K562 (cell line): ENCODE results near the gene SAMD8. TPM values are rescaled to one million over a fixed set of nuclear protein-coding genes. Genes with fewer than 3 reads are reported as not detected.

Experiments used
- CREB1 ChIP-seq, 2 experiments: sonication (generic) in 1 of 2; formaldehyde crosslinking in 1 of 2; IDR thresholded peaks; 2 replicates each; pipeline versions ENCODE4 v1.6.1 to v1.8.0; 2012 to 2022; ENCODE audit warnings: inconsistent platforms in 1 of 2, mild to moderate bottlenecking in 1 of 2, missing genetic modification reagents in 1 of 2, moderate library complexity in 1 of 2
- EWSR1 ChIP-seq: fragments of 450-650 bp; IDR thresholded peaks from 2 replicates; pipeline ENCODE4 v1.6.1; 2018; ENCODE audit warnings: borderline replicate concordance, mild to moderate bottlenecking, low read depth, moderate library complexity; ENCODE audit not compliant: partially characterized antibody
- GATAD2A ChIP-seq: fragments of 450-650 bp; IDR thresholded peaks from 2 replicates; pipeline ENCODE4 v1.6.1; 2017
- GATAD2B ChIP-seq: fragments of 450-650 bp; IDR thresholded peaks from 2 replicates; pipeline ENCODE4 v1.6.1; 2017; ENCODE audit warnings: mild to moderate bottlenecking, borderline replicate concordance
- LCOR ChIP-seq: sonication (generic); formaldehyde crosslinking; IDR thresholded peaks from 2 replicates; pipeline ENCODE4 v1.8.0; 2022; ENCODE audit warnings: mild to moderate bottlenecking, missing genetic modification reagents
- MAZ ChIP-seq, 2 experiments: fragments of 450-650 bp in 1 of 2; sonication (generic) in 1 of 2; formaldehyde crosslinking; IDR thresholded peaks in 1 of 2; conservative IDR thresholded peaks in 1 of 2; 2 replicates each; pipeline versions ENCODE4 v1.4.0 to v1.5.0; 2020; ENCODE audit warnings: mild to moderate bottlenecking in 1 of 2, missing genetic modification reagents in 1 of 2
- MIER1 ChIP-seq: fragments of 450-650 bp; IDR thresholded peaks from 2 replicates; pipeline ENCODE4 v1.6.1; 2016; ENCODE audit warnings: antibody characterized with exemption, mild to moderate bottlenecking, low read depth
- MYC ChIP-seq, 2 experiments: fragments of 250-450 bp in 1 of 2; sonication (Bioruptor Pico) in 1 of 2; IDR thresholded peaks; 2 replicates each; pipeline versions ENCODE4 v1.5.1 to v1.6.1; 2012 to 2021; ENCODE audit warnings: low read depth in 2 of 2, borderline replicate concordance in 1 of 2, improper control_type of control experiment in 1 of 2, low read length in 1 of 2, mild to moderate bottlenecking in 1 of 2, moderate library complexity in 1 of 2
- NCOR1 ChIP-seq: fragments of 450-650 bp; IDR thresholded peaks from 2 replicates; pipeline ENCODE4 v1.6.1; 2016; ENCODE audit warnings: mild to moderate bottlenecking, moderate library complexity
- NR4A1 ChIP-seq, 2 experiments: fragments of 250-450 bp in 1 of 2; fragments of 450-650 bp in 1 of 2; sonication (Bioruptor Pico) in 1 of 2; IDR thresholded peaks; 2 replicates each; pipeline versions ENCODE4 v1.4.0 to v1.6.1; 2016 to 2020; ENCODE audit warnings: mild to moderate bottlenecking in 2 of 2, missing compliant biosample characterization in 1 of 2, missing genetic modification characterization in 1 of 2, moderate library complexity in 1 of 2
- PURB ChIP-seq: sonication (generic); formaldehyde crosslinking; IDR thresholded peaks from 2 replicates; pipeline ENCODE4 v1.9.0; 2021; ENCODE audit warnings: low read depth, mild to moderate bottlenecking, missing genetic modification reagents
- RAD21 ChIP-seq, 2 experiments: fragments of 250-450 bp in 1 of 2; fragments of 450-650 bp in 1 of 2; sonication (Bioruptor Pico) in 1 of 2; formaldehyde crosslinking in 1 of 2; IDR thresholded peaks in 1 of 2; conservative IDR thresholded peaks in 1 of 2; 2 replicates each; pipeline versions ENCODE4 v1.4.0 to v1.8.0; 2020 to 2022; ENCODE audit warnings: mild to moderate bottlenecking in 2 of 2, moderate library complexity in 1 of 2
- RBFOX2 ChIP-seq: fragments of 200-400 bp; formaldehyde crosslinking; IDR thresholded peaks from 2 replicates; pipeline ENCODE4 v1.6.1; 2017; ENCODE audit warnings: low read depth, mild to moderate bottlenecking, low read length, moderate library complexity
- RCOR1 ChIP-seq, 2 experiments: IDR thresholded peaks; 2 replicates each; pipeline ENCODE4 v1.6.1; 2012; ENCODE audit warnings: low read depth in 2 of 2, low read length in 2 of 2, borderline replicate concordance in 1 of 2, improper control_type of control experiment in 1 of 2
- SMARCA5 ChIP-seq: fragments of 450-650 bp; IDR thresholded peaks from 2 replicates; pipeline ENCODE4 v1.6.1; 2016
- SRSF9 ChIP-seq: fragments of 200-400 bp; formaldehyde crosslinking; IDR thresholded peaks from 2 replicates; pipeline ENCODE4 v1.6.1; 2017; ENCODE audit warnings: low read depth, low read length, borderline replicate concordance
- SUPT5H ChIP-seq: fragments of 450-650 bp; IDR thresholded peaks from 2 replicates; pipeline ENCODE4 v1.6.1; 2016
- TCF7 ChIP-seq: sonication (generic); IDR thresholded peaks from 2 replicates; pipeline ENCODE4 v1.6.1; 2016; ENCODE audit warnings: antibody characterized with exemption, borderline replicate concordance
- TEAD4 ChIP-seq, 2 experiments: sonication (generic) in 1 of 2; formaldehyde crosslinking in 1 of 2; IDR thresholded peaks; 2 replicates each; pipeline versions ENCODE4 v1.6.1 to v1.8.0; 2012 to 2022; ENCODE audit warnings: borderline replicate concordance in 1 of 2, inconsistent platforms in 1 of 2, low read length in 1 of 2, mild to moderate bottlenecking in 1 of 2, missing genetic modification reagents in 1 of 2
- XRCC5 ChIP-seq: fragments of 200-400 bp; formaldehyde crosslinking; IDR thresholded peaks from 2 replicates; pipeline ENCODE4 v1.6.1; 2017; ENCODE audit warnings: low read depth, mild to moderate bottlenecking, low read length
- ZNF184 ChIP-seq: sonication (generic); formaldehyde crosslinking; IDR thresholded peaks from 2 replicates; pipeline ENCODE4 v1.5.0; 2020; ENCODE audit warnings: missing genetic modification reagents
- ZNF347 ChIP-seq: fragments of 450-650 bp; formaldehyde crosslinking; IDR thresholded peaks from 2 replicates; pipeline ENCODE4 v1.4.0; 2020; ENCODE audit warnings: low read depth, mild to moderate bottlenecking, moderate library complexity
- ZNF431 ChIP-seq: sonication (generic); formaldehyde crosslinking; IDR thresholded peaks from 2 replicates; pipeline ENCODE4 v1.8.0; 2022; ENCODE audit warnings: mild to moderate bottlenecking, missing genetic modification reagents
- ZNF778 ChIP-seq: fragments of 450-650 bp; formaldehyde crosslinking; IDR thresholded peaks from 2 replicates; pipeline ENCODE4 v1.4.0; 2020; ENCODE audit warnings: mild to moderate bottlenecking, moderate library complexity
- polyA plus RNA-seq, 8 experiments: library from polyadenylated mRNA; depleted of rRNA in 4 of 8; stranded (reverse) in 5 of 8; unstranded in 3 of 8; fragments of >200 nt; fragmentation: Nextera tagmentation in 2 of 8; fragmentation: Illumina TruSeq in 1 of 8; extraction: Ambion mirVana in 2 of 8; extraction: Trizol in 1 of 8; gene quantifications; 2 replicates each; pipeline versions ENCODE4 v1.2.1 to v1.2.3, GENCODE V29; 2011 to 2014; ENCODE audit warnings: inconsistent platforms in 1 of 8, missing spikeins in 1 of 8
- total RNA-seq, 7 experiments: library from RNA; depleted of rRNA in 6 of 7; stranded (reverse); fragments of >200 nt in 6 of 7; fragmentation: Illumina TruSeq in 2 of 7; extraction: Trizol in 2 of 7; gene quantifications; 2 replicates each; pipeline versions ENCODE4 v1.2.1 to v1.2.3, GENCODE V29; 2011 to 2021; ENCODE audit warnings: low replicate concordance in 1 of 7
- TF ChIP-seq, protein P1 (sequence below): IDR thresholded peaks from 2 replicates; pipeline ENCODE4 v1.6.1; 2011; ENCODE audit not compliant: insufficient read length; ENCODE audit errors: extremely low read depth

SAMD8 gene
- total and polyA plus RNA-seq, 9 of the 15 experiments (the other 6 are each of a cell fraction or from before 2014, with no cell fraction given), result 2.7 to 16.1 (median 6.2) TPM

DNA sequence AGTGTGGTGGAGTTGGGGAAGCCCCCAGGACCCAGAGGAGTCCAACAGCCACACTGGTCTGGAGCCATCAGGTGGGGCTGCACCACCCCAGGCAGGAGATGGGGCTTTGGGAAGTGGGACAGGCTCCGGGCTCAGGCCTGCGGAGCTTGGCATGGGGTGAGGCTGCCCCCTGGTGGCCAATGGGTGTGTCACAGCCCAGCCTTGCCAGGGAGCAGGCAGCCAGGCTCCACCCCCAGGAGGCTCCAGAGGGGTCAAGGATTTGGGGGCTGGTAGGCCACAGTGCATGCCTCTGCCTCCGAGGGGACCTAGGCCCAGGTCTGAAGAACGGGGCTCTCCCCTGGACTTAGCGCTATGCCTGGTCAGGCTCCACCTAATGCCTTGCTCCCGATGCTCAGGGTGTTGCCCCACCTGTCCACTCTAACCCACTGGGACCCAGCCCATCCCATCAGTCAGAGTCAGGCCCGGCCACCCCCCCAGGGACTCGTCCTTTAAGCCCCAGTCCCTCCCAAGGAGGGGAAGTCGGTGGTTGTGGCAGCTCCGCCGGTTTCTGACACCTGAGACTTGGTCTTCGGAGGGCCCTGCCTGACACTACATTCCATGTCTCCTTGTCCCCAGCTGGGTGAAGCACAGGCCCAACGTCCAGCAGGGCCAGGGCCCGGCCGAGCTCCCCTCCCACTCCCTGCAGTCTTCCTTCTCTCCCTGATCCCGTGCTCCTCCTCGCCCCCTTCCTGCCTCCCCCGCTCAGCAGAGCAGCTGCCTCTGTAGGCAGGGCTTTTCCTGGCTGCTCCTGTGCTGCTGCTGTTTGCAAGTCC, 11.3 kb upstream of the SAMD8 start (continued):
- TF ChIP-seq, protein P1, sequence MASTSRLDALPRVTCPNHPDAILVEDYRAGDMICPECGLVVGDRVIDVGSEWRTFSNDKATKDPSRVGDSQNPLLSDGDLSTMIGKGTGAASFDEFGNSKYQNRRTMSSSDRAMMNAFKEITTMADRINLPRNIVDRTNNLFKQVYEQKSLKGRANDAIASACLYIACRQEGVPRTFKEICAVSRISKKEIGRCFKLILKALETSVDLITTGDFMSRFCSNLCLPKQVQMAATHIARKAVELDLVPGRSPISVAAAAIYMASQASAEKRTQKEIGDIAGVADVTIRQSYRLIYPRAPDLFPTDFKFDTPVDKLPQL, result no peak
- TF ChIP-seq MAZ (CRISPR knock-in tag; conservative IDR thresholded peaks at IDR 0.05 in 1 of 2, IDR thresholded peaks at IDR 0.05 in 1 of 2) (peak; percentile 59 to 66; a peak in 3 of 4 replicates), NCOR1 (no peak), LCOR (CRISPR knock-in tag) (no peak), ZNF431 (CRISPR knock-in tag) (no peak), RAD21 (CRISPR knock-in tag; conservative IDR thresholded peaks at IDR 0.05 in 1 of 2, IDR thresholded peaks at IDR 0.05 in 1 of 2) (peak; percentile 96 to 97), EWSR1 (no peak), GATAD2A (no peak), TEAD4 (IDR thresholded peaks at IDR 0.05; ENCODE audit: low read length) (no peak), TEAD4 (CRISPR knock-in tag; IDR thresholded peaks at IDR 0.05; ENCODE audit: borderline replicate concordance) (no peak), MIER1 (no peak), RBFOX2 (peak; percentile 19; the same call in 1 of the 2 replicates), PURB (no peak), TCF7 (no peak), XRCC5 (0 out of 2 replicates have a peak, but pooled peaks have one; percentile 48), SRSF9 (no peak), ZNF778 (no peak), NR4A1 (CRISPR knock-in tag; IDR thresholded peaks at IDR 0.05) (no peak), NR4A1 (tag; IDR thresholded peaks at IDR 0.05) (no peak), ZNF347 (CRISPR knock-in tag) (no peak), MYC (IDR thresholded peaks at IDR 0.05; ENCODE audit: low read depth, low read length) (no peak), MYC (CRISPR knock-in tag; IDR thresholded peaks at IDR 0.05; ENCODE audit: borderline replicate concordance, low read depth) (no peak), SMARCA5 (no peak), SUPT5H (no peak), CREB1 (IDR thresholded peaks at IDR 0.05) (0 out of 2 replicates have a peak, but pooled peaks have one; percentile 14), CREB1 (CRISPR knock-in tag; IDR thresholded peaks at IDR 0.05) (no peak; the same call in 1 of the 2 replicates), GATAD2B (no peak), ZNF184 (CRISPR knock-in tag) (no peak), RCOR1 (IDR thresholded peaks at IDR 0.05; ENCODE audit: borderline replicate concordance in 1 of 2, low read depth in 2 of 2, low read length in 2 of 2) (no peak)
